NCI-H82 treated with DMSO at 0.1 percent for 48 hours (cell line): Measurements from ENCODE around the gene PNMA8B.
A peak's percentile ranks its signal among the peaks of the same experiment; 100 is the strongest.
"Not testable (repeated sequence)": the region's sequence is repeated elsewhere in the genome, so short reads cannot be mapped to it uniquely, and the experiment has no call there.

Source experiments
- DNase-seq: peaks from one replicate; lab custom pipeline; 2025; ENCODE audit not compliant: unreplicated experiment; lab: John Stamatoyannopoulos, UW

The PNMA8B gene

GRCh38 chr19:46495786-46496099 lies at the start of gene PNMA8B:
PNMA8B (minus strand) TSS chr19:46495867; CDS start chr19:46495465, 402 bp downstream.
- peak; percentile 39 for DNase-seq

- DNase-seq, result no peak
Observed at GRCh38 chr19:46544651-46545050, 49.0 kb upstream of the PNMA8B start.

- DNase-seq, result peak; percentile 71
Observed at GRCh38 chr19:46542428-46543230, 47.0 kb upstream of the PNMA8B start.

- no peak for DNase-seq
Observed at GRCh38 chr19:46537136-46538097, 41.8 kb upstream of the PNMA8B start.

- no peak for DNase-seq
Observed at GRCh38 chr19:46536391-46536790, 40.7 kb upstream of the PNMA8B start.

- no peak for DNase-seq
Observed at GRCh38 chr19:46533621-46534081, 38.0 kb upstream of the PNMA8B start.

- no peak for DNase-seq
Observed at GRCh38 chr19:46533078-46533620, 37.5 kb upstream of the PNMA8B start.

GRCh38 chr19:46530636-46531035 lies 35.0 kb upstream of the PNMA8B start:
- DNase-seq, result no peak

- peak; percentile 57 for DNase-seq
Observed at GRCh38 chr19:46529622-46530451, 34.2 kb upstream of the PNMA8B start.

GRCh38 chr19:46528601-46529590 lies 33.2 kb upstream of the PNMA8B start:
- no peak for DNase-seq

GRCh38 chr19:46526801-46527200 lies 31.1 kb upstream of the PNMA8B start:
- DNase-seq, result not testable (repeated sequence)

- DNase-seq, result no peak
Observed at GRCh38 chr19:46524308-46524707, 28.6 kb upstream of the PNMA8B start.

GRCh38 chr19:46522988-46523387 lies 27.3 kb upstream of the PNMA8B start:
- not testable (repeated sequence) for DNase-seq

- no peak for DNase-seq
Observed at GRCh38 chr19:46521241-46521868, 25.7 kb upstream of the PNMA8B start.

GRCh38 chr19:46520616-46521015 lies 24.9 kb upstream of the PNMA8B start:
- DNase-seq, result no peak

- no peak for DNase-seq
Observed at GRCh38 chr19:46517471-46517870, 21.8 kb upstream of the PNMA8B start.

- no peak for DNase-seq
Observed at GRCh38 chr19:46515879-46516350, 20.2 kb upstream of the PNMA8B start.

- no peak for DNase-seq
Observed at GRCh38 chr19:46515290-46515609, 19.6 kb upstream of the PNMA8B start.
